Right lobe of liver (tissue), 4 donors: Measurements from ENCODE around the gene NAXD.

Experiments
- CTCF ChIP-seq, 4 donors: fragments of 200-600 bp in 3 of 4; fragments of 450-650 bp in 1 of 4; IDR thresholded peaks; one replicate each; pipeline versions ENCODE4 v1.5.1 to v1.8.0; 2016 to 2022; ENCODE audit warnings: antibody characterized with exemption in 4 of 4, mild to moderate bottlenecking in 2 of 4
- POLR2A ChIP-seq: fragments of 450-650 bp; IDR thresholded peaks from one replicate; pipeline ENCODE4 v1.6.1; 2017; ENCODE audit warnings: antibody characterized with exemption, mild to moderate bottlenecking
- donor health status: DM: no; HTN: no; CAD: no.
- donor health status: DM: no; HTN: no; CAD: no.
- donor health status: DM: no; HTN: yes; CAD: no.

- TF ChIP-seq CTCF (IDR thresholded peaks at IDR 0.05) (no peak), POLR2A (no peak)
Observed at GRCh38 chr13:110648848-110649421, 33.6 kb downstream of the NAXD start.
